Stimulated activated CD8-positive, alpha-beta memory T cell treated with anti-CD3 and anti-CD28 coated beads, Interleukin-12 subunit alpha, Interleukin-12 subunit beta, amount 100 ng/mL, for 4 hours (primary cell): ENCODE data around the gene OSM.

Source experiments
- DNase-seq: peaks from one replicate; pipeline ENCODE4 v3.0.0-alpha.2; 2020; ENCODE audit warnings: low read depth

The OSM gene

DNA sequence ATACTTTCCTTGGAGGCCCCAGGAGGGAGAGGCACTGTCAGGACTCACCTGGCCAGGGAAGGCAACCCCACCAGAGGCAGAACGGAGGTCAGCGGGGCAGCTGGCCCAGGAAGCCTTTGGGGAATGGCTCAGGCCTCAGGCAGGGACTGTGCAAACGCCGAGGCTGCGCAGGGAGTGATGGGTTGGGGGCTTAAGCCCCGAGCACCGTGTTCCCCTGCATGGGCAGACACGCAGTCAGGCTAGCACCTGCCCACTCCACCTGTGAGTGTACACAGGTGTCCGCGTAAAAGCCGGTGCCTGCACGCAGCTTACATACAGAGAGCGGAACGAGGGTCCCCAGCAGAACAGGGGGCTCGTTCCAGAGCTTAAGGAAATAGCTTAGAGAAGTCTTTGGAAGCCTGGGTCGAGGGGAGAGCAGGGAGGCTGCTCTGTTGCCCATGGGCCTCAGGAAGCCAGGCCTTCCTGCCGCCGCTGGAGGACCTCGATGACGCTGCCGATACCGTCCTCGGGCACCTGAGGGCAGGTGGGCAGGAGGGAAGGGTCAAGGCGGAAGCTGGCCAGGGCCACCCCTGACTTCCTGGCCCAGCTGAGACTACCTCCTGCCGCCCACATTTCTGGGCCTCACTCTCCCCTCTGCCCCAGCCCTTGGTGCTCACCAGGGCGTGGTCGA, 18.7 kb upstream of the OSM start:
- DNase-seq = no peak

DNA sequence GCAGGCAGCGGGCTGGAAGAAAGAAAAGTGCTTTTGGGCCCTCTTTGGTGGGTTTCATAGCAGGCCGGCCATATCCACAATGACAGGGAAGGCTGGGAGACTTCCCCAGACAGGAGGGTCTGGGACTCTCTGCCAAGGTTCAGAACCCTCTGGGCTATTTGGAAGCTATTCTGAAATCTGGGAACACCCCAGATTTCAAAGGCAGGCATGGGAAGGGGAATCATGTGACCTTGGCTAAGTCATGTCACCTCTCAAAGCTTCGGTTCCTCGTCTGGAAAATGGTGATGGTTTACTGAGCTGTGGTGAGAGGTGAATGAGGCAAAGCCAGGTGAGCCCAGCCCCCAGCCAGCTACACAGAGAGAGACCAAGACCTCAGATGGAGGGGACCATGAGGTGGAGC, 18.0 kb upstream of the OSM start:
- no peak for DNase-seq

DNA sequence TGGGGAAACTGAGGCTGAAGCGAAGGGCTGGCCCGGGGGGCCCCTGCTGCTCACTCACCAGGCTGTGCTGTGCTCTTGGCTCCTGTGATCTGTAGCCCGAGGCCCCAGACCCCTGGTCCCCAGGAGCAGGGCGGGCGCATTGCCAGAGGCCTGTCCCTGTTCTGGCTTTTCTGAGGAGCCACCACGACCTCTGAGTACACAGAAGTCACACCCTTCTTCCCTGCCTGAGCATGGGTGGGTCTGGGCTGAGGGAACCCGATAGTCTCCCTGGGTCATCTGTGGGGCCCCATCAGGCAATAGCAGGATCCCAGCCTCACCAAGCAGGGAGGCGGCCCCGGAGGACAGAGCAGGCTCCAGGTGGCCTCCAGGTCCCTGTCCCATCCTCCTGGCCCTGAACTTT, 17.5 kb upstream of the OSM start:
- no peak for DNase-seq

DNA sequence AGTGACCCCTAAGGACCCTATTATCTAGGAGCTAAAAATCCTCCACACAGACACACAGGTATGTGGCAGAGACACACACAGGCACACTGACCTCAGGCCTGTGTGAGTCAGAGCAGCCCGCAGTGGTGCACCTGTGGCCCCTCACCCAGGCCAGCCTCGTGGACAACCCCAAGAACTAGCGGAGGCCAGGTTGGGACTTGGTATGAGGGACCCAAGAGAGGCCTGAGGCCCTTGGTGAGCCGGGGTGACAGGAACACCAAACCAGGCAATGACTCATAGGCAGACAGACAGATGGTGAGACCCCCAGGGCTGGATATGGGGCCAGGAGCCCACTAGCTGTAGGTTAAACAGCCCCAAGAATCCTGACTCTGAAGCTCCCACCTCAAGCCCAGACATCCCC, 16.7 kb upstream of the OSM start:
- DNase-seq = no peak

DNA sequence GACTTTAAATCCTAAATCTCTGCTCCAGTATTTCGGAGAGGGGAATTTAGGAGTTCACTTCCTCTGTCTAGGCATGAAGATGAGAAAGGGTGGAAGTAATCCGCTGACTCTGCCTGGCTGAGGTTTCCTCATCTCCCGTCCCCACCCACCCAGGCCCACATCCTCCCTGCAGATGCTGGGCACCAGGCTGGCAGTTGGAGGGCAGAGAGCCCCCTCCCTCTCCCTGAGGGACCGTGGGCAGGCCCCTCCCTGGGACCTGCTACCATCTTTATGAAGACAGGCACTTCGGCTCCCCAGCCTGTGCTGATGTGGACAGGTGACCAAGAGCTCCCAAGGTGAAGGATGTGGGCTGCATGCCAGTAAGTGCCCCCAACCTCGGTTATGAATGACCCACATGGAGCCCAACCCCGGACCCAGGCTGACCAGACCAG, 16.0 kb upstream of the OSM start:
- DNase-seq = no peak

DNA sequence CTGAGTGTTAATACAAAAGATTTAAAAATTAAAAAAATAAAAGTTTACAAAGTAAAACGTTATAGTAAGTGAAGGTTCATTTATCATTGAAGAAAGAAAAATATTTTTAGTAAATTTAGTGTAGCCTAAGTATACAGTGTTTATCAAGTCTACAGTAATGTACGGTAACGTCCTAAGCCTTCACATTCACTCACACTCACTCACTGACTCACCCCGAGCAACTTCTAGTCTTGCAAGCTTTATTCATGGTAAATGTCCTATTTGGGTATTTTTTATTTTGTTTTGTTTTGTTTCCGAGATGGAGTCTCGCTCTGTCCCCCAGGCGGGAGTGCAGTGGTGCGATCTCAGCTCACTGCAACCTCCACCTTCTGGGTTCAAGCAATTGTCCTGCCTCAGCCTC, 13.9 kb upstream of the OSM start:
- no peak for DNase-seq

DNA sequence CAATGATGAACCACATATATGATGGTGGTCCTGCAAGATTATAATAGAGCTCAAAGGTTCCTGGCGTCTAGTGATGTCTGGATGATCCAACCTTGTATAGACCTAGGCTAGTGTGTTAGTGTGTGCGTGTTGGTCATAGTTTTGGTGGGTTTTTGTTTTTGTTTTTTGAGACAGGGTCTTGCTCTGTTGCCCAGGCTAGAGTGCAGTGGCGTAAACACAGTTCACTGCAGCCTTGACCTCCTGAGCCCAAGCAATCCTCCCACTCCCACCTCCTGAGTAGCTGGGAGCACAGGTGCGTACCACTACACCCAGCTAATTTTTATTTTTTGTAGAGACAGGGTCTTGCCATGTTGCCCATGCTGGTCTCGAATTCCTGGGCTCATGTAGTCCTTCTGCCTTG, 13.3 kb upstream of the OSM start:
- DNase-seq = no peak

DNA sequence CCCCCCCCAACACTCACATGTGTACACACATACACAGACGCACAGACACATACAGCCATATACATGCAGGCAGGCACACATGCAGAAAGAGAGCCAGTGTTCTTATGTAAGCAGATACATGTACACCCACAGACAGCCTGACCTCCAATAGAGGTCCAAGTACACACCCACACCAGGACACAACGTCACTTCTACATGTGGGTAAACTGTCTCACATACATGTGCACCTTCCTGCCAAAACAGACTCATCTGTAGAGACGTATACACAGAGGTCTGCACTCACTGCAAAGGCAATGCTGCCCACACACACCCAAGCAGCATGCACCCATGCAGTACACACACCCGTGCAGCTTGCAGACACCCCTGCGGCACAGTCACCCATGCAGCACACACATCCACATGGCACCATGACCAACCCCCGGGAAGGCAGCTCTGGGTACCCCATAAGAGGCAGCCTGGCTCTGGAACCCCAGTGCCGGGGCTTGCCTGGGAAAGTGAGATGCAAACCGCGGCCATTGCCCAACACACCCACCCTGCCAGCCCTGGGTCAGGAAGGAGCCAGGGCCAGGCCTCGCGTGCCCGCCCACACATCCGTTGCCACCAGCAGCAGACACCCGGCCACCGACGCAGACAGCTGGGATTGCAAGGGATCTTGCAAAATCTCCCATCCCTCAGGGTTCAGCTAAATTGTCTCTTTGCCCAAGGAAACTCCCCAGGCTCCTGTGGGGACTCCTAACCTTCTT, 12.6 kb upstream of the OSM start:
- DNase-seq = no peak

DNA sequence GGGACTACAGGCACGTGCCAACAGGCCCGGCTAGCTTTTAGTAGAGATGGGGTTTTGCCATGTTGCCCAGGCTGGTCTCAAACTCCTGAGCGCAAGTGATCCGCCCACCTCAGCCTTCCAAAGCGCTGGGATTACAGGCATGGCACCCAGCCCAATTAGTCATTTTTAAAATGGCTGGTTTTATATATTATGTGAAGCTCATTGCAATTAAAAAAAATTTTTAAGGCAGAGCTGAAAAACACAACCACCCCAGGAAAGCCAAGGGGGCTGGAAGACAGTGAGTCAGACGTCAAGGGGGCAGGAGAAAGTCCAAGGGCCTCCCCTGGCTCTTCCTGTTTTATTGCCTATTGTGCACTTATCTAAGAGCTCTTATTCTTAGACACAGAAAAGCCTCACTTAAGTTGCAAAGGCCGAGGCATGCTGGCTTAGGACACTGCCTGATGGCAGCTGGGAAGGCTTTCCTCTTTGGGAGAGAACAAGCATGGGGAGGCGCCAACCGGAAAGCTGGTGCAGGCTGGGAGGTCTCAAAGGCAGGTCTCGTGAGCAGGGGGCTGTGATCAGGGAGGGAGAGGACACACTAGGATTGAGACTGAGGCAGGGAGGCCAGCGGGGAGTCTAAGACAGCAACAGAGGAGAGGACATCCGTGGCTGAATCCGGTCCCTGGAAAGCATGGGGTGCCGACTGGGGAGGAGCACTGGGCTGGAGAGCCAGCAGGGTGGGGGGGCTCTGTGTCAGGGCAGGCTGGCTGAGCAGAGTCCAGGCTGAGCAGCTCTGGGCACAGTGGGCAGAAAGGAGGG, 11.1 kb upstream of the OSM start:
- no peak for DNase-seq

DNA sequence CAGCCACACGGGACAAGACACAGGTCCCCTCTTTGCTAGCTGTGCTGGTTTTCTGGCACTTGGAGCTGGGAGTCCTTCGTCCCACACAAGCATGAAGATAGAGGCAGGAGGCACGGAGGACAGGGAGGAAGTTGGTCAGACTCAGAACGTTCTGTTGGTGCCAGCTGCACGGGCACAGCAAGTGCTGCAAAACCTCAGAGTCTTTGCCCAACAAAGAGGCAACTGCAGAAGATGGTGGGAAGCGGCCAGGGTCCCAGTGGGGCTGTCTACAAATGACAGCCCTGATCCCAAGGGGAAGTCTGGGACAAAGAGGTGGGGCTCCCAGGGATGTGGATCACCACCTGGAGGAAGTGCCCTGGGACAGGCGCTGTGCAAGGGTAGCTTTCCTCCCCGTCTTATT, 9.4 kb upstream of the OSM start:
- no peak for DNase-seq

DNA sequence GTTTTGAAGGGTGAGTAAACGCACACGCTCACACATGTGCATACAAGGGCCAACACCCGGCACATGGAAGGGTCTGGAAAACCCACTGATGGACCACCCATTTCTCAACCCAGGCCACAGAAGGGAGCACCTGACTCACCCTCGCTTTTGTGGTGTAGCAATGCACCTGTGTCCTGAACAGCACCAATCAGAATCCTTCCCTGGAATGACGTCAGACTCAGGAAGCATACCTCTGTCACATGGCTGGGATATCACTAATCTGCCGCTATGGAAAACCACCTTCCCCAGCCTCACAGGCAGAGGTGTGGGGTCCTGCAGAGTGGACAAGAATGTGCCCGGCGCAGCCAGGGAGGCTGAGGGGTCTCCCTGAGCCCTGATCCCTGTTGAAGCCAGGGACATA, 9.0 kb upstream of the OSM start:
- no peak for DNase-seq

DNA sequence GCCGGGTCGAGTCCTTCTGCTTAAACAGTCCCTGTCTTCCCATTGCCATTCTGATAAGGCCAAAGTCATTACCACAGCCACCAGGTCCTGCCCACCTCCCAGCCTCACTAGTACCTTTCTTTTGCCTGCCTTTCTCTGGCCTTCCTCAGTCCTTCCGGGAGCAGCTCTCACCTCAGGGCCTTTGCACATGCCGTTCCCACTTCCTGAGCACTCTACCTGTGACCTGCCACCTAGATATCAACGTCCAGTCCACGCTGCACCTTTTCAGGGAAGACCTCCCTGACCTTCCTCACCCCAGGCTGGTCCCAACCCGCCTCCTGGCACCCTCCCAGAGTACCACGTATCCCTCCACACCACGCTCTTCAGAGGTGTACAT, 7.8 kb upstream of the OSM start:
- no peak for DNase-seq

DNA sequence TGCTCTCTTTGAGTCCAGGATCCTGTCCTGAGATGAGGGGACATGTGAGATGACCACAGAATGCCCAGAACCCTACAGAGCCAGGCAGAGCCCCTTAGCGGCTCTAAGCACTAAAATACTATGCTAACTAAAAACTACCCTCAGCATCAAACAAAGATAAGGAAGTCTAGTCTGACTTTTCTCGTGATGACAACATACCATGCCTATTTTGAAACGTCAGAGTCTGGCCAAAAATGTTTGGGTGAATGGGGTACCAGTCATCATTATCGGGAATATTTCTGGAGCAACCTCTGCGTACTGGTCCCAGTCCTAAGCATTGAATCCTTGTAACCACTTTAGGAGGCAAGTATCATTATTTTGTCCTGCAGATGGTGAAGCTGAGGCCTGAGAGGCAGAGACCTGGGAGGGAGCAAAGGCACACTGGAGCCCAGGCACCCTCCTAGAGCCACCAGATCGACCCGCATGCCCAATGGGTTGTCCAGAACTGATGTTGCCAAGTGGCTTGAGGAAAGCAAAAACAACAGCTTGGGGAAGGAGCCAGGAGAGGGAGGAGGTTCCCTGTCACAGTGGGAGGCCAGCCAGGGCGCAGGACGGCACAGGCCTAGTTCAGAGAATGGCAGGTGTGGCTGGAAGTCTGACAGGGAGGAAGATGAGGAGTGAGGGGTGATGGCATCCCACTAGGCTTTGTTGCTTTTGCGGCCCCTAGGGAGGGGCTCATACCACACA, 7.2 kb upstream of the OSM start:
- DNase-seq = no peak

DNA sequence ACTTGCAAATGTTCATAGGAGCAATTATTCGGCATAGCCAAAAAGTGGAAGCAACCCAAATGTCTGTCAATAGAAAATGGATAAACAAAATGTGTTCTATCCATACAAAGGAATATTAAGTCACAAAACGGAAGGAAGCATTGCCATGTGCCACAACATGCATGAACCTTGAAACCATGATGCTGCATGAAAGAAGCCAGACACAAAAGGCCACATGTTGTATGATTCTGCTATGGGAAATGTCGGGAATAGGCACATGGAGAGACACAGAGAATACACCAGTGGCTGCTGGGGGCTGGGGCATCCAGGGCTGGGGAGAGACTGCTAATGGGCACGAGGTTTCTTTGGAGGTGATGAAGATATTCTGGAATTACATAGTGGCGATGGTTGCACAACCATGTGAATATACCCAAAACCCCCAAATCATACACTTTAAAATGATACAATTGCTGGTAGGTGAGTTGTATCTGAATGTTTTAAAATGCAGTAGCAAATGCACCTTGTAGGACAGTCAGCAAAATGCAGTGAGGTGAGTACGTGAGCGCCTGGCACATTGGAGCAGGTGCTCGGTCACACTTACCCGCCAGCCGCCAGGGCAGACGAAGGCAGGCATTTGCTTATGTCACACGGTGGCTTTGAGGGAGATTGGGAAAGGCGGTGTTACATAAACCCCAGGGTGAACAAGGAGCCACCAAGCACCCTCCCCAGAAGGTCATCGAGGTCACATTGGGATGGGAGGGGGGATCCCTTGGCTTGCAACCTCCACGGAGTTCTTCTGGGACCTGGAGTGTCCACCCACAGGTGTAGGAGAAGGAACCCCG, 6.3 kb upstream of the OSM start:
- no peak for DNase-seq

DNA sequence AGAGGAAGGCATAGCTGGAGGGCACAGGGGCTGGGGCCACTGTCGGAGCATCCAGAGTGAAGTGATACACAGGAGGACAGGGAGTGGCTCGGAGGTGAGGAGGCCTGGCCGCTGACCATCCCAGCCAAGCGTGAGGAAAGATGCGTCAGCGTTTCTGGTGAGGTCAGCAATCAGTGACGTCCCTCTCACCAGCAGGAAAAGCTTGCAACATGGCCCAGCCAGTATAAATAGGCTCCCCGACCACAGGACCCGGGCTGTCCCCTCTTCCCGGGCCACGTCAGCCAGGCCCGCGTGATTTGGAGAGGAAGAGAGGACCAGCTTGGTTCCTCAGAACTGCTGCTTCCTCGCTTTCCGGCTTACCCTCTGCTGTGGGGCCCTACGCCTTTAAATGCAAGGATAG, 4.2 kb upstream of the OSM start:
- DNase-seq = no peak

DNA sequence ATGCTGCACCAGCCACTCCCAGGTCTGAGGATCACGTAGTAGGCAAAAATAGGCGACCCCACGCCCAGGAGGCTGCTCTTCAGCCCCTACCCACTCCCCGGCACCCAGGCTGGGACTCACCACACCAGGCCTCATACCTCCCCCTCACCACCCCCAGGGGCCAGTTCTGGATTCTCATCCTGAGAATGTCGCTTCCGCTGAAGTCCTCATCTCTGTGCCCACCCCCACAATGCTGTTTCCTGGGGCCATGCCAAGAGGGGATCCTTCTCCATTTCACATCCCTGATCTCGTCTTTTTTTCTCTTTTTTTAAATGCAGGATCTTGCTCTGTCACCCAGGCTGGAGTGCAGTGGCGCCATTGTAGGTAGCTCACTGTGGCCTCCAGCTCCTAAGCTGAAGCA, 1.7 kb upstream of the OSM start:
- no peak for DNase-seq

DNA sequence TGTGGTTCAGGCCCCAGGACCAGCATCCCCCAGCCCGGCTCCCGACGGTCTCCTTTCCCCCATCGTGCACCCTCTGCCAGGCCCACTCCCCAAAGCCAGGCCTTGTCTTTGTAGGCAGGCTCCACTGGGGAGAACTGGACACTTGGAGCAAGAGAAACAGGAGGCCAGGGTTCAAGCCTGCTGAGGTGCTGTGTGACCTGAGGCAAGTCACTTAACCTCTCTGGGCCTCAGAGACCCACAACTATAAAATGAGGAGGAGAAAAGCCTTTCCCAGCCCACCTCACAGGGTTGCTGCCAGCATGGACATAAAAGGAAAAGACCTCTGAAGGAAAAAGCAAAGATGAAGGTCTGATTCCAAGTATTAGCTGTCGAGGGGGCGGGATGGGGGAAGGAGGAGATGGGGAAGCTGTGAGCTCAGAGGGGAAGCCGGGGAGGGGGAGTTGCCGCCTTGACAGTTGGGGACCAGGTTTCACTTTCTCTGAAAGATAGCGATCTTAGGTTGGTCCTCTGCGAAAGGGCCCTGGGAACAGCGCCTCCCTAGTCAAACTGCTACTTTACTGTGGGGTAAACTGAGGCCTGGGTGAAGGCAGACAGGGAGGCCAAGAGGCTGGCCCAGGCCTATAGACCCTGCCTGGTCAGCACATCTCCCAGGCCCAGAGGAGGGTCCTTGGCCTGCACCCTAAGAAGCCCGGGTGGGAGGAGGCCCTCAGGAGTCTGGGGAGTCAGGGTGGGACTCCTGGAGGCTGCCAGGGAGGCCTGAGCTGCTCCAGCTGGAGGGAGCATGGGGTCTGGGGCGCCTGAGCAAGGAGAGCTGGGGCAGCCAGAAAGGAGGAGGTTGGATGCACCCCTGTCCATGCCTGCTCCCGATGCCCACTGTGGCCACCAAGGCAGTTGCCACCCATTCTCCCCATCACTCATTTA, 991 bp upstream of the OSM start:
- DNase-seq = no peak

DNA sequence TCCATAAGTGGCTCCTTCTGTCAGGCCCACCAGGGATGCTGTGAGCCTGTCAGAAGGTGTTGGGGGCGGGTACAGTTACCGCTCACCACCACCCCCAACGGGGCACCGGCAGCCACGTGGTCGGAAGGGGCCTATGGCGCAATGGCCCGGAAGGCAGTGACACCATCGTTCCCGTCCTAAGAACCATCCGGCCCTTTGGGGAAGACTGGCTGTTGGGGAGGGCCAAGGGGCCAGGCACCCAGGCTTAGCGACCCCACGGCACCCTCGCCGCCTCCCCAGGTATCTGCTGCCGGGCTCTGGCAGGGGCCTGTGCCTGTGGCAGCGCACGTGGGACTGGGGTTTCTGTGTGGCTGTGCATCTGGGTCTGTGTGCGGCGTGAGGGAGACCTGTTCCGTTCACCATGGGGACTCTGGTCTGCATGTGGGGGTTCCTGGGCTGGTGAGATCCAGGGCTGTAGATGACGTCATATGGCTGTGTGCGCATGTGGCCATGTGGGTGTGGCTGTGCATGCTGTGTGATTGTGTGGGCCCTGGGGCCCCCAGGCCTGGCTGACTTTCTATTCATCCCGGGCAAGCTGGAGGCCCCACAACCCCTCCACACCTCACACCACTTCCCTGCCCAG, 717 bp downstream of the OSM start:
- DNase-seq = peak; percentile 76

DNA sequence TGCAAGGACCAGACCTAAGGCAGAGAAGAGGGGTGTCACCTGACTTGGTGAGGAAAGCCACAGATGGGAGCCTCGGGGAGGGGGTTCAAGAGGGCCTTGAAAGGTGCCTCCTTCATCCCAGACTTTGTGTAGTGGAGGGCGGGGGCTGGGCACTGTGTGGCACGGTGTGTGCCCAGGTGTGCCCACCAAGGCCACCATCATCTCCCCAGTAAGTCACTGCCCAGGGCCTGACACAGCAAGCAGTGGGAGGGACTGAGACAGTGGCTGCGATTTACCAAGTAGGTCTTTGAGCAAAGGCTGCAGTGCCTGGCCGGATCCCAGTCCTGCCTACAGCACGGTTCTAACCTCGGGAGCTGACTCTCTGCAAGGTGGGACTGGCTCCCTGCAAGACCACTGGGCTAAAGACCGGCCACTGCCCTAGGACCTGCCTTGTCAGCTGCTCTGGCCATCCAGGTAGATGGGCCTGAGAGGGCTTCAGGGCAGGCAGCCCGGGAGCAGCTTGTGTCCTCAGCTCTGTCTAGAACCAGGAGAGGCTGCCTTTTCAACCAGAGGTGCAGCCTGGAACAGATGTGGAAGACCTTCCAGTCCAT, 1.4 kb downstream of the OSM start:
- DNase-seq = no peak

DNA sequence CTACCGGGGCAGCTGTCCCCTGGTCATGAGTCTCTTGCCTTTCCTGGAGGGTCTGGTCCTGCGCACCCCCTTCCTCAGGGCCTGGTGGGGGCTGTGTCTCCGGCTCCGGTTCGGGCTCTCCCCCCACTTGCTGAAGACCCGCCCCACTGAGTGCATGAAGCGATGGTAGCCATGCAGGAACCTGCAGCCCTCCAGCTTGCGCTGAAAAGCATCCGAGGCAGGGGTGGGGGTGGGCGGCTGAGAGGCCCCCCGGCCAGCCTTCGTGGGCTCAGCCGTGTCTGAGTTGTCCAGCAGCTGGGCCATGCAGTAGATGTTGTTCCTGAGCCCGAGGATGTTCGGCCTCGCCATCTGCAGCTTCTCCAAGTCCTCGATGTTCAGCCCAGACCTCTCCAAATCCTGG, 2.8 kb downstream of the OSM start:
- no peak for DNase-seq
